ENCODE measurements around the gene SRP14. TPM values are rescaled to one million over a fixed set of nuclear protein-coding genes. Genes with fewer than 3 reads are reported as not detected.
"Not testable (repeated sequence)": the region's sequence is repeated elsewhere in the genome, so short reads cannot be mapped to it uniquely, and the experiment has no call there.

The SRP14 gene
- total RNA-seq, 1 donor from 2014 or later, result 171 TPM

DNA sequence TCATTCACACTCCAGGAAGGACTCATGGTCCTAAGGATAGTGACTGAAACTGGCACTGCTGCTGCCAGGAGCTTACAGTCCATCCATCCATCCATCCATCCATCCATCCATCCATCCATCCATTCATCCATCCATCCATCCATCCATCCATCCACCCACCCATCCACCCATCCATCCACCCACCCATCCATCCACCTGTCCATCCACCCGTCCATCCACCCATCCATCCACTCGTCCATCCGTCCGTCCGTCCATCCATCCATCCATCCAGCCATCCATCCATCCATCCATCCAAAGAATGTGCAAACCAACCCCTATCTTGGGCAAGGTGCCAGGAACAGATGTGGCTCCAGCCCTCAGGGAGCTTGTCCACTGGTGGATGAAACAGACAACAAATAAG is 46.0 kb downstream of the SRP14 start:
- intact Hi-C loops (cut with micrococcal nuclease), result not testable (repeated sequence)

DNA sequence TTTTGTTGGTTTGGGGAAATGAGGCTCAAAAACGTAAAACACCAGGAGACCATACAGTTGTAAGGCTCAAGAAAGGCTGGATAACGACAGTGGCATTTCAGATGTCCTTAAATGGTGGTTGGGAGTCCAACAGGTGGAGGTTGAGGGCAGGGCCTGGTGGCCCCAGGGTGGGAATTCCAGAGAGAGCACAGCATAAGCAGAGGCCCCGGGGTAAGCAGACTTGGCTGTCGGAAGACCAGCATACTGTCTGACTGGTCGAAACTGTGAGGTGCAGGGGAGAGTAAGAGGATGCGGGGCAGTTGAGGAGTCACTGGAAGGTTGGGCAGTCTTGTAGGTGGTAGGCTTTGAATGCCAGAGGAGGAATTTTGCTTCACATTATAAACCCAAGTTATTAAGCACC is 48.3 kb downstream of the SRP14 start:
- intact Hi-C loops (cut with micrococcal nuclease), result no loop called here

DNA sequence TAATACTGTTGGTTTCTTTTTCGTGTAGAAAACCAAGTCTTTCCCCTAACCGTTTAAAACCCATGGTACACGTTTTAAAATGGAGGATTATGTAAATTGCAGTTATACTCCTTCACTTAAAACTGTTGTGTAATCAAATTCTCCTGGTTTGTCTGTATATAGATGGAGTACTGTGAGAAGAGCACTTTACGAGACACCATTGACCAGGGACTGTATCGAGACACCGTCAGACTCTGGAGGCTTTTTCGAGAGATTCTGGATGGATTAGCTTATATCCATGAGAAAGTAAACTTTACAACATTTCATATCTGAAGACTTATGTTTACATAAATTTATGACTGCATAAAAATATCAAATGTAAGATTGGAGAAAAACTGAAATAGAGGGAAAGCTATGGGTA is 51.2 kb downstream of the SRP14 start:
- intact Hi-C loops (cut with micrococcal nuclease), result no loop called here

Other genes starting within 250 kb of the SRP14 start
- gene GPR176, start 118.9 kb downstream of the SRP14 start, total RNA-seq, result 0.05 TPM in 1 of 2 replicates, not detected in the other
- 28.3 and 28.9 TPM in 2 replicates for gene EIF2AK4, start 105.1 kb downstream of the SRP14 start, total RNA-seq
- 5.3 and 5.5 TPM in 2 replicates for gene BMF, start 69.7 kb upstream of the SRP14 start, total RNA-seq
- gene BUB1B, start 121.9 kb upstream of the SRP14 start, total RNA-seq, result 74.6 and 86.8 TPM in 2 replicates
- gene PAK6, start 199.9 kb upstream of the SRP14 start, total RNA-seq, result 0.43 and 0.64 TPM in 2 replicates
- gene ANKRD63, start 243.9 kb upstream of the SRP14 start, total RNA-seq, result 0.23 TPM in 1 of 2 replicates, not detected in the other